GM19238 (cell line): Measurements from ENCODE around the gene RAB1B.
"Not testable (repeated sequence)": the region's sequence is repeated elsewhere in the genome, so short reads cannot be mapped to it uniquely, and the experiment has no call there.

Source experiments
- DNase-seq: peaks from one replicate; pipeline ENCODE4 v3.0.0; 2011; ENCODE audit warnings: low spot score; ENCODE audit not compliant: insufficient read length

Gene RAB1B

DNA sequence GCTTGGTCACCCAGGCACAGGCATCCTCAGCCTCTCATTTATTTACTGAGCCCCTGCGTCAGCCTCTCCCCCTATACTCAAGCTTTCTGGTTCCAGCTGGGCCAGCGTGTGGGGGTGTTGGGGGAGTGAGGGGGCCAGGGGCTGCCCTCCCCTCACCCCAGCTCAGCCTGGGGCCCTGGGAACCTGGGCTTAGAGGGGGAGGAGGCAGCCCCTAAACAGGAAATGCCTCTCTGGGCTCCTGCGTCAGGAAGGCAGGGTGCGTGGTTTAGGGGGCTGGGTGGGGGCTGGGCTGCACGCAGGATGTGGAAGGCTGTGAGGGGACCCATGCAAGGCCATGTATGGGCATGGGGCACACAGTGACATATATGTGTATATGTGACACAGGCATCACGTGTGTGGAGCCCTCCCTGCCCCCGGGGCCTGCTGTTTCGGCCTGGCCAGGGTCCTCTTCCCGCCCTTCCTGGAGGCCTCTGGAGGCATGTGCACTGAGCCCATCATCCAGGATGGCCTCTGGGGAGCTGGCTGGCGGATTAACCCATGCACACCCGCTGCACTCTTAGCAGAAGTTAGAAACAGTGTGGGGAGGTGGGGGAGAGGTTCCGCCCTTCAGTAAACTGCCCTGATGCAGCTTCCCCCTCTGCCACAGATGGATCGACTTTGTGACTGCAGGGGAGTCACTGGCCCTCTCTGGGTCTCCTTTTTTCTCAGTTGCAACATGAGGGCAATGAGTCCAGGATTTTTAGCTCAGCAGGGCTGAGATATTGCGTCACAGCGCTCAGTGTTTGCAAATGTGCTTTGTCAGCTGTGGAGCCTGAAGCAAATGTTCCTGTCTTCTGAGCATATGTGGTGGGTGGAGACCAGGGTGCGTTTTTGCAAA is 49.5 kb downstream of the RAB1B start:
- no peak for DNase-seq

DNA sequence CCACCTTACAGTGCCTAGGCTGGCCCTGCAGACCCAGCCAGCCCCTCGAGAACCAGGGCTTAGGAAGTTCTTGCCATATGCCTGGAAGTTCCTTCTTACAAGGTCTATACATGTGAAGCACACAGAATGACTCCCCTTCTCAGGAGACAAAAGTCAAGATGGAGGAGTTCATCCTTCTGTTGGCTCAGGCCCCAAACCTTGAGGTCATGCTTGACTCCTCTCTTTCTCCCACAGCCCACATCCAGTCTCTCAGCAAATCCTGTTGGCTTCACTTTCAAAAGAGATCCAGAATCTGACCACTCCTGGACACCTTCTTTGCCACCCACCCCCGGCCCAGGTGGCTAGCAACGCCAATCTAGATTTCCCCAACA is 50.1 kb downstream of the RAB1B start:
- no peak for DNase-seq

DNA sequence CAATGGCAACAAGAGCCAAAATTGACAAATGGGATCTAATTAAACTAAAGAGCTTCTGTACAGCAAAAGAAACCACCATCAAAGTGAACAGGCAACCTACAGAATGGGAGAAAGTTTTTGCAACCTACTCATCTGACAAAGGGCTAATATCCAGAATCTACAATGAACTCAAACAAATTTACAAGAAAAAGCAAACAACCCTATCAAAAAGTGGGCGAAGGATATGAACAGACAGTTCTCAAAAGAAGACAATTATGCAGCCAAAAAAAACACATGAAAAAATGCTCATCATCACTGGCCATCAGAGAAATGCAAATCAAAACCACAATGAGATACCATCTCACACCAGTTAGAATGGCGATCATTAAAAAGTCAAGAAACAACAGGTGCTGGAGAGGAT is 51.9 kb downstream of the RAB1B start:
- not testable (repeated sequence) for DNase-seq

DNA sequence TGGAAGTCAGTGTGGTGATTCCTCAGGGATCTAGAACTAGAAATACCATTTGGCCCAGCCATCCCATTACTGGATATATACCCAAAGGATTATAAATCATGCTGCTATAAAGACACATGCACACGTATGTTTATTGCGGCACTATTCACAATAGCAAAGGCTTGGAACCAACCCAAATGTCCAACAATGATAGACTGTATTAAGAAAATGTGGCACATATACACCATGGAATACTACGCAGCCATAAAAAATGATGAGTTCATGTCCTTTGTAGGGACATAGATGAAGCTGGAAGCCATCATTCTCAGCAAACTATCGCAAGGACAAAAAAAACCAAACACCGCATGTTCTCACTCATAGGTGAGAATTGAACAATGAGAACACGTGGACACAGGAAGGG is 52.3 kb downstream of the RAB1B start:
- DNase-seq: not testable (repeated sequence)

DNA sequence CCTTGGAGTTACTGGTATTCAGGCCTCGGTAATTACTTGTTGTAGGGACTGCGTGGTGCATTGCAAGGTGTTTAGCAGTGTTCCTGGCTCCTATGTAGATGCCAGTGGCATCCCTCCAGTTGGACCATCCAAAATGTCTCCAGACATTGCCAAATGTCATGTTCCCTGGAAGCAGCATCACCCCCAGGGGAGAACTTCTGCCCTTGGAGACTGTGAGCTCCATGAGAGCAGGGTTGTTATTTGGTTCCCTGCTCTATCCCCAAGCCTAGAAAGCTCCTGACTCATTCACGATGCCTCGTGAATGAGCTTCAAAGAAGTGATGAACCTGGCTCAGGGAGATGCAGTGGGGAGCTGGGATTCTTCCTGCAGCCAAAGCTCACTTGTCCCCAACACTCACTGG is 53.2 kb downstream of the RAB1B start:
- no peak for DNase-seq

DNA sequence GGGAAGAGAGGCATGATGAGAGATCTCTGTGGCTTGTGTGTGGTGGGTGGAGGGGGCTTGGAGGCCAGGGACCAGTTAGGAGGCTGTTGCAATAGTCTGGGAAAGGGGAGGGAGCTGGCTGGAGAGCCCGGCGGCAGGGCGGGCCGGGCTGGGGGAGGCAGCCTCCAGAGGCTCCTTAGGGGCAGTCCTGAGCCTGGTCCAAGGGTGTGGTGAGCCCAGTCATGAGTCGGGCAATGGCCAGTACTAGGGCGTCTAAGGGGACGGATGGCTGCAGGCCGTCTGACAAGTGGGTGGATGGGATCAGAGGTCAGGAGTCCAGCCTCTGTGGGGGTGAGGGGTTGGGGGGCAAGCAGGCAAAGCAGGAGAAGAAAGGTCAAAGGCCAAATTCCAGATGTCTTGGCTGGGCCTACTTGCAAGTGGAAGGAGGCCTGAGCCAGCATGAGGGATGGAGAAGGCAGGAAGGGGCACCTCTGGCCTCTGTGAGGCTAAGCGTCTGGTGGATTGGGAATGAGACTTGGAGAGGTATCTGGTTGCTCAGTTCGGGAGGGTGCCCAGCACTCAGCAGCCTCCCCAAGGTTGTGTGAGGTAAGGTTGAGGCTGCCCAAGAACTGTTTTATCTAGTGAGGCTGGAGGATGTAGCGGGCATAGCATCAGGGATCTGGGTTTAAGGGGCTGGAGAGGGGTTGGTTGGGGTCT is 54.4 kb downstream of the RAB1B start:
- DNase-seq: no peak

DNA sequence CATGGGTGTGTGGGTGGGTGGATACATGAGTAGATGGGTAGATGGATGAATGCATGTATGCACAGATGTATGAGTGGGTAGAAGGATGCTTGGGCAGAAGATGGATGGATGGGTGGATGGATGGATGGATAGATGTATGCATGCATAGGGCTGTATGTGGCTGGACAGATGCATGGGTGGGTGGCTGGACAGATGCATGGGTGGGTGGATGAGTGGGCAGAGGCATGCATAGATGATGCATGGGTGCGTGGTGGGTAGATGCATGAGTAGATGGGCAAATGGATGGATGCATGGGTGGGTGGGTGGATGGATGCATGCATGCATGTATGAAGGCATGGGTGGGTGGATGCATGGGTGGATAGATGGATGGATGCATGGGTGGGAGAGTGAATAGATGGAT is 55.2 kb downstream of the RAB1B start:
- DNase-seq: no peak

DNA sequence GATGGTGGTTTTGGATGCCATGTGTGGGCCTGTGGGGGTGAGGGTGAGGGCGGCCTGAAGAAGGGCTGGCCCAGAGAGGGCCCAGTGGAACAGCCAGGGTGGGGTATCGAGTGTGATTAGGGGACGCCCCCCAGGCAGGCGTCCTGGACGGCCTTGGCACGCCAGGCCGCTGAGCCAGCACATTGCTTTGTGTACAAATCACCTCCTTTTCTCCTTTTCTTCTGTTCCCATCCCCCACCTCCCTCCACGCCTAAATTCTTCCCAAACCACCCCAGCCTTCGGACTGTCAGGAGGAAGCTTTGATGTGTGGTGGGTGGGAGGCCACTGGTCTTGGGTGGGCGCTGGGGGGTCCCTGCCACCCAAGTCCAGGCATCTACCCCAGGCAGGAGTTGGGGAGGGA is 56.2 kb downstream of the RAB1B start:
- DNase-seq: no peak

DNA sequence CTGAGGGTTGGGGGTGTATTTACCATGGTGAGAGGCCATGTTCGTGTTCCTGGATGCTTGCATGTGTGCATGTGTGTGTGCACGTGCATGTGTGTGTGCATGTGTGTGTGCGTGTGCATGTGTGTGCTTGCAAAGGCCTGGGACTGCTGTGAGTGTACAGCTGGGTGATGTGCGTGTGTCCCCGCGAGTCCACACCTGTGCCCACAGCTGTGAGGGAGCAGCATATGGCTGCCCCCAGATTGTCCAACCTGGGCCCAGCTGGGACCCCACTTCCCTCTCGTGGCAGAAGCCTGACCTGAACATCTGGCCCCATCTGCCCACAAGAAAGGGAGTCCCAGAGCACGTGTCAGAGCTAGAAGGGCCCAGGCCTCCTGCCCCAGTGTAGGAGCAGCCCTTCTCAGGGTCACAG is 56.8 kb downstream of the RAB1B start:
- no peak for DNase-seq

DNA sequence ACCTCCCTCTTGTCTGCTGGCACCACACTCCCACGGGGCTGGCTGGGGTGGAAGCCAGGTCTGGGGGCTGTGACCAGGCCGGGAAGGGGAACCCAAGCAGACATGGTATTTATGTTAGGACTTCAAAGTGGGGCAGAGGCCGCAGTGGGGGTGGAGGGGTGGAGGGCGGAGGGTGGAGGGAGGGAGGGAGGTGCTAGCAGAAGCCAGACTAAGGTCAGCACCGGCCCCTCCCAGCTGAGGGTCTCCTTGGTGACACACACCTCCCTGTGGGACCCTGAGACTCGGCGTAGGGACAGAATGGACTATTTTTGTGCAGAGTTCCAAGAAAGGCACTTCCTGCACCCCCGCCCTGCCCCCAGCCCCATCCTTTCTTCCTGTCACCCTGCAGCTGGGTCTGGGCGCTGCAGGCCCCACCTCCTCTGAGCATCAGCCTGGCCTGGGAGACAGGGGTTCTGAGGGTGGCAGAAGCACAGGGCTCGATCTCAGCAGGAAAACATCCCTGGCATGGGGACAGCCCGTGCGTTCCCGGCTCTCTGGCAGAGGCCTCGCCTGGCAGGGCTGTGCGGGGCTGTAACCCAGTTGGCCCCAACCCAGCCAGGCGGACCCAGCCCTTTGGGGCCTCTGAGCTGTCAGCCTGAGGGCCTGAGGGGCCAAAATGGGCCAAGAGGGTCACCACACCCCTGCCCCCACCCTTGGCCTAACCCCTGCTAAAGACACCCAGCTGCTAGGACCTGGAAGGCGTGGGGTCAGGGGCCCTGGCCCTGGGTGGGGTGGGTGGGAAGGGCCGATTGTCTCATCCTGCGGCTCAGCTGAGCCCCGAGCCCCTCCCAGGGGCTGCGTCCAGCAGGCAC is 58.0 kb downstream of the RAB1B start:
- DNase-seq: no peak
